NB4 (cell line): ENCODE results near the gene SP6.

Experiments
- POLR2A ChIP-seq: IDR thresholded peaks from 2 replicates; pipeline ENCODE4 v1.6.1; 2011; ENCODE audit warnings: mild to moderate bottlenecking; ENCODE audit not compliant: insufficient read length; ENCODE audit errors: extremely low read depth
- TF ChIP-seq, protein P1 (sequence below): IDR thresholded peaks from one replicate; pipeline ENCODE4 v1.5.1; 2012; ENCODE audit warnings: low read depth, low read length
- TF ChIP-seq, protein P2 (sequence below): IDR thresholded peaks from 2 replicates; pipeline ENCODE4 v1.6.1; 2011; ENCODE audit warnings: low read depth, low read length

DNA sequence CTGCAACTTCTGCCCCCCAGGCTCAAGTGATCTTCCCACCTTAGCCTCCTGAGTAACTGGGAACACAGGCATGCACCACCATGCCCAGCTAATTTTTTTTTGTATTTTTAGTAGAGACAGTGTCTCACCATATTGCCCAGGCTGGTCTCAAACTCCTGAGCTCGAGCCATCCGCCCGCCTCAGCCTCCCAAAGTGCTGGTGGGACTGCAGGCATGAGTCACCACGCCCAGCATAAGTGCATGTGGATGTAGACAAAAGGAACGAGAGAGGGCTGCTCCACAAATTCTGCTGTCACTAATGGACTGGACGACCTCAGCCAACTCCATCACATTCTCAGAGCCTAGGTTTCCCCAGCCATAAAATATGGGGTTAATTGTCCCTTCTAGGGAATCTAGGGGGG lies 37.3 kb upstream of the SP6 start:
- TF ChIP-seq POLR2A, result no peak
- TF ChIP-seq, protein P1, sequence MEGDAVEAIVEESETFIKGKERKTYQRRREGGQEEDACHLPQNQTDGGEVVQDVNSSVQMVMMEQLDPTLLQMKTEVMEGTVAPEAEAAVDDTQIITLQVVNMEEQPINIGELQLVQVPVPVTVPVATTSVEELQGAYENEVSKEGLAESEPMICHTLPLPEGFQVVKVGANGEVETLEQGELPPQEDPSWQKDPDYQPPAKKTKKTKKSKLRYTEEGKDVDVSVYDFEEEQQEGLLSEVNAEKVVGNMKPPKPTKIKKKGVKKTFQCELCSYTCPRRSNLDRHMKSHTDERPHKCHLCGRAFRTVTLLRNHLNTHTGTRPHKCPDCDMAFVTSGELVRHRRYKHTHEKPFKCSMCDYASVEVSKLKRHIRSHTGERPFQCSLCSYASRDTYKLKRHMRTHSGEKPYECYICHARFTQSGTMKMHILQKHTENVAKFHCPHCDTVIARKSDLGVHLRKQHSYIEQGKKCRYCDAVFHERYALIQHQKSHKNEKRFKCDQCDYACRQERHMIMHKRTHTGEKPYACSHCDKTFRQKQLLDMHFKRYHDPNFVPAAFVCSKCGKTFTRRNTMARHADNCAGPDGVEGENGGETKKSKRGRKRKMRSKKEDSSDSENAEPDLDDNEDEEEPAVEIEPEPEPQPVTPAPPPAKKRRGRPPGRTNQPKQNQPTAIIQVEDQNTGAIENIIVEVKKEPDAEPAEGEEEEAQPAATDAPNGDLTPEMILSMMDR, result no peak
- TF ChIP-seq, protein P2, sequence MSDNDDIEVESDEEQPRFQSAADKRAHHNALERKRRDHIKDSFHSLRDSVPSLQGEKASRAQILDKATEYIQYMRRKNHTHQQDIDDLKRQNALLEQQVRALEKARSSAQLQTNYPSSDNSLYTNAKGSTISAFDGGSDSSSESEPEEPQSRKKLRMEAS, result no peak
